ENCODE data around the gene PLD3.

DNA sequence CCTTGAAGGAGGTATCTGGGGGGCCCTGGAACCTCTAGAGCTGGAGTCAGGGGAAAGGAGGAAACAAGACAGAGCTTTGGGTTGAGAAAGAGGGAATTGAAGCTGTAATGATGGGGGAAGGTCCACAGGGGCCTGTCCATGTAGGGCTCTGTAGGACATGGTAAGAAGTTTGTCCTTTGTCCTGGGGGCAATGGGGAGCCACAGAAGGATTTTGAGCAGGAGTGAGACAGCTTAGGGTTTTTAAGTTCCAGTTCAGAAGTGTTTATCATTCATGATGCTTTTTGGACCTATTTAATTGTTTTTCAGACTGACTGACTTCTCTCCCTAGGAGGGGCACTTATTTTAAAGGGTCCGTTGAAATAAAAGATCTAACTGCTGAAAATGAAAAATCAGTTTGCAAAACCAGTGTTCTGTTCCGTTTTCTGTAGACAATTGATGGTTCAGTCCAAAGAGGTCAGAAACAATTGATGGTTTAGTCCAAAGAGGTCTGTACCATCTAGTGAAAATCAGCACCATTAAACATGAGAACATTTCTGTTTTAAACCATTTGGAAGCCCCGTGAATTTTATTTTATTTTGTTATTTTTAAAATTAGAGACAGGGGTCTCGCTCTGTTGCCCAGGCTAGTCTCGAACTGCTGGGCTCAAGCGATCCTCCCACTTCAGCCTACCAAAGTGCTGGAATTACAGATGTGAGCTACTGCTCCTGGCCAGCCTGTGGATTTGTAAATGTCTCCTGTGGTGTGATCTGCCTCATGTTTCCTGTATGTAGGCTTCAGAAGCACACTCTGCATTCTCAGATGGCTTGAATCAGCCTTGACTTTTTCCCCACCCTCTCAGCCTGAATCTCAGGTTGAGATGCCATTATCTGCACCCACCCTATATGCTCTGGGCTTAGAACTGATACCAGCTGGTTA, 8.4 kb downstream of the PLD3 start:
- TF ChIP-seq, protein P1, sequence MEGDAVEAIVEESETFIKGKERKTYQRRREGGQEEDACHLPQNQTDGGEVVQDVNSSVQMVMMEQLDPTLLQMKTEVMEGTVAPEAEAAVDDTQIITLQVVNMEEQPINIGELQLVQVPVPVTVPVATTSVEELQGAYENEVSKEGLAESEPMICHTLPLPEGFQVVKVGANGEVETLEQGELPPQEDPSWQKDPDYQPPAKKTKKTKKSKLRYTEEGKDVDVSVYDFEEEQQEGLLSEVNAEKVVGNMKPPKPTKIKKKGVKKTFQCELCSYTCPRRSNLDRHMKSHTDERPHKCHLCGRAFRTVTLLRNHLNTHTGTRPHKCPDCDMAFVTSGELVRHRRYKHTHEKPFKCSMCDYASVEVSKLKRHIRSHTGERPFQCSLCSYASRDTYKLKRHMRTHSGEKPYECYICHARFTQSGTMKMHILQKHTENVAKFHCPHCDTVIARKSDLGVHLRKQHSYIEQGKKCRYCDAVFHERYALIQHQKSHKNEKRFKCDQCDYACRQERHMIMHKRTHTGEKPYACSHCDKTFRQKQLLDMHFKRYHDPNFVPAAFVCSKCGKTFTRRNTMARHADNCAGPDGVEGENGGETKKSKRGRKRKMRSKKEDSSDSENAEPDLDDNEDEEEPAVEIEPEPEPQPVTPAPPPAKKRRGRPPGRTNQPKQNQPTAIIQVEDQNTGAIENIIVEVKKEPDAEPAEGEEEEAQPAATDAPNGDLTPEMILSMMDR (IDR thresholded peaks at IDR 0.05), result no peak
- no peak for TF ChIP-seq POLR2A (IDR thresholded peaks at IDR 0.05)

Measured in right lobe of liver (tissue), 4 donors.